AML-193 (cell line): Measurements from ENCODE around the gene ARL5C.
"Not testable (repeated sequence)": the region's sequence is repeated elsewhere in the genome, so short reads cannot be mapped to it uniquely, and the experiment has no call there.

Experiments used
- DNase-seq, 2 experiments: peaks; one replicate each; lab custom pipeline; 2025; lab: John Stamatoyannopoulos, UW

The ARL5C gene

DNA sequence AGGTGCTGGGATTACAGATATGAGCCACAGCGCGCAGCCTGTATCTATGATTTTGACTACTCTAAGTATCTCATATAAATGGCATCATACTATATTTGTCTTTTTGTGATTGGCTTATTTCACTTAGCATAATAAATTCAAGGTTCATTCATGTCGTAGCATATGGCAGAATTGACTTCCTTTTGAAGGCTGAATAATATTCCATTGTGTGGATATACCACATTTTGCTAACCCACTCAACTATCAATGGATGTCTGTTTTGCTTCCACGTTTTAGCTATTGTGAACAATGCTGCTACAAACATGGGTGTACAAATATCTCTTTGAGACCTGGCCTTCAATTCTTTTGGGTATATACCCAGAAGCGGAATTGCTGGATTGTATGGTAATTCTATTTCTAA is 24.7 kb downstream of the ARL5C start:
- no peak for DNase-seq

DNA sequence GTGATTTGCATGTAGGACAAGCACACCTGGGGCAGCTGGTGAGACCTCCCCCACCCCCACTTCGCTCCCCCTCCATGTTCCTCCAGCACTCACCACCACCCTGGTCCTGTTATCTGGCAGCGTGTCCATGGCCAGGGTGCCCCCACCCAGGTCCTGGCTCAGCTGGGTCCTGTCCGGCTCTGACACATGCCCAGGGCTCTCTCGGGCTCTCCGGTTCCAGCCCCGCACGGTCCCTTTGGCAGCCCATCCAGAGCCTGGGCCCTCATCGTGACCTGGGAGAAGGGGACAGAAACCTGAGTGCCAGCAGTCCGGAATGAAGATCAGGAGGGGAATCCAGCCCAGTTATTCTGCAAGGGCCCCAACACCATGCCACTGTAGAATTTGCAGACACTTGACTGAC is 26.4 kb downstream of the ARL5C start:
- DNase-seq: no peak

- no peak for DNase-seq
Observed at GRCh38 chr17:39139161-39139511, 26.8 kb downstream of the ARL5C start.

GRCh38 chr17:39138431-39139160 is 27.4 kb downstream of the ARL5C start:
- no peak for DNase-seq

DNA sequence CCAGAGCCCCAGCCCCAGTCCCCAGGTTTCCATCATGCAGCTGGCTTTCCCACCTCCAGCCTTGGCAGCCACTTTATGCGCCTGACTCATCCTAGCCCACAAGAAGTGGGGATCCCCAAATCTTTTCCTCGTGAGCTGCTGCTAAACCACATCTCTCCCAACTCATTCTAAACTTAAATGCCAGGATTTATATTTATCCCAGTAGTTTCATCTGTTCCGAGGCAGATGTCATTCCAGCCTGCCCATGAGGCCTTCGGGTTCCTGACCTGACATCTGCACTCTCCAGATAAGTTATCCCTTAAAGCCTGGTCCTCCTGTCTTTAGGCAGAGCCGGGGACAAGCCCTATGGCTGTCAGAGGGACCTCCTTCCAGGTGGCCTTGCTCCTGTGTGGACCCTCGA is 31.1 kb downstream of the ARL5C start:
- no peak for DNase-seq

DNA sequence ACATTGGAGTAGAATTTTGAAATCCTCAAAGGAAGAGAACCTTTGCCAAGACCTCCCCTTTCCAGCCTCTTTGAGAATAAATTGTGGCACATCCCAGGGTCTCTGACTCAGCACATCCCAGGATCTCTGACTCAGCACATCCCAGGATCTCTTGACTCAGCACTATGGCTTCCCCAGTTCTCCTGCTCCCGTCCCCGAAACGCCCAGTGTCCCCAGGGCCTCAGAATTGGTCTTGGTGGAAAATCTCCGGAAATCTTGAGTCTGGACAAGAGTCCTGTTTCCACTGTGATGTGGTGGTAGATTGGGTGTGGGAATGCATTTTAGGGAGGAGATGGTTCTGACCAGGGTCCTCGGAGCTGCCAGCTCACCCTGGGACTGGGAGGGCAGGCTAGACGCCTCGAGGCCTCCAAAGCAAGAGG is 33.8 kb downstream of the ARL5C start:
- DNase-seq: no peak

DNA sequence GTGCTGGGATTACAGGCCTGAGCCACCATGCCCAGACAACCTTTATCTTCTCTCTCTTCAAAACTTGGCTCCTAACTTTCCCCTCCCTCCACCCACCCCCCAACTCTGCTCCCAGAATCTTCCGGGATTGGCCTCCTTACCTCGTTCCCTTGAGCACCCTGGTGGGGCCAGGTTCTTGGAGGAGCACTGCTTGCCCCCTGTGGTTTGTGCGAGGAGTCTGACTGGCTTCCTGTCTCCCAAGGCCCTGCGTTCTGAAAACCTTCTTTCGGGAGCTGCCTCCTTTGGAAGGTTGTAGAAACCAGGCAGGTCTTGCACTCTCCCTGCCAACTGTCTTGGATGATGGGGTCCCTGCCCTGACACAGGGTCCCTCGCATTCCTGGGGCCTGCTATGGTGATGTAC is 34.3 kb downstream of the ARL5C start:
- no peak for DNase-seq

DNA sequence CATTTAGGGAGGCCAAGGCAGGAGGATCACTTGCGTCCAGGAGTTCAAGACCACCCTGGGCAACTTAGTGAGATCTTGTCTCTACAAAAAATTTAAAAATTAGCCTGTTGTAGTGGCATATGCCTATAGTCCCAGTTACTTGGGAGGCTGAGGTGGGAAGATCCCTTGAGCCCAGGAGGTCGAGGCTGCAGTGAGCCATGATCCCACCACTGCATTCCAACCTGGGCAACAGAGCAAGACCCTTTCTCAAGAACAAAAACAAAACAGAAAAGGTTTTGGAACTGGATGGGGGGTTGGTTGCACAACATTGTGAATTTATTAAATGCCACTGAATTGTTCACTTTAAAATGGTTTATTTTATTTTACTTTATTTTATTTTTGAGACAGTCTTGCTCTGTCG is 35.8 kb downstream of the ARL5C start:
- DNase-seq: no peak

DNA sequence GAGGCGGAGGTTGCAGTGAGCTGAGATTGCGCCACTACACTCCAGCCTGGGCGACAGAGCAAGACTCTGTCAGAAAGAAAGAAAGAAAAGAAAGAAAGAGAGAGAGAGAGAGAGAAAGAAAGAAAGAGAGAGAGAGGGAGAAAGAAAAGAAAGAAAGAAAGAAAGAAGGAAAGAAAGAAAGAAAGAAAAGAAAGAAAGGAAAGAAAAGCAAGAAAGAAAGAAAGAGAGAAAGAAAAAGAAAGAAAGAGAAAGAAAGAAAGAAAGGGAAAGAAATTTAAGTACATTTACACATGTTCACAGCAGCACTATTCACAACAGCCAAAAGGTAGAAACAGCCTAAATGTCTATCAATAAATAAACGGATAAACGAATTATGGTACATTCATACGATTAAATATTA is 36.4 kb downstream of the ARL5C start:
- not testable (repeated sequence) for DNase-seq

DNA sequence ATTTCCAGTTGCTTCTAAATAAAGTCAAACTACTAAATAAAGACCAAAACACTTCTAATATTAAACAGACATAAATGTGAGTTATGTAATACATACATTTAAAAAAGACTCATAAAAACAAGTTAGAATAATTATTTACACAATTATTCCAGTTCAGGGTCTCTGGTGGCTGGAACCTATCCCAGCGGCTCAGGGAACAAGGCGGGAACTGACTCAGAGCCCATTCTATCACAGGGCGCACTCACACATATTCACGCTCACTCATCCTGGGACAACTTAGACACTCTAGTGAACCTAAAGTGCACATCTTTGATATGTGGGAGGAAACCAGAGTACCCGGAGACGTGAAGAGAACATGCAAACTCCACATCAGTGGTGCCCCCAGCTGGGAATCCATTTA is 39.5 kb downstream of the ARL5C start:
- DNase-seq: no peak

GRCh38 chr17:39125143-39125875 is 40.7 kb downstream of the ARL5C start:
- DNase-seq: no peak

GRCh38 chr17:39123627-39124026 is 42.3 kb downstream of the ARL5C start:
- no peak for DNase-seq

DNA sequence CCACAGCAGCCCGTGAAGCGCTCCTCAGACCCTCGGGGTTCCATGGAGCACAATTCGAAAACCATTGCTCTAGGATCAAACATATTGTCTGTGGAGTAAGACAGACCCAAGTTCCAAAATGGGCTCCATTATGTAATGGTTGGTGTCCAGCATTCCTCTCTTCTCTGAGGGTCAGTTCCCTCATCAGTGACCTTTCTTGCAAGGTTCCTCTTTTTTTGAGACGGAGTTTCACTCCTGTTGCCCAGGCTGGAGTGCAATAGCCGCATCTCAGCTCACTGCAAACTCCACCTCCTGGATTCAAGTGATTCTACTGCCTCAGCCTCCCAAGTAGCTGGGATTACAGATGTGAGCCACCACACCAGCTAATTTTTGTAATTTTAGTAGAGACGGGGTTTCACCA is 43.0 kb downstream of the ARL5C start:
- no peak for DNase-seq

DNA sequence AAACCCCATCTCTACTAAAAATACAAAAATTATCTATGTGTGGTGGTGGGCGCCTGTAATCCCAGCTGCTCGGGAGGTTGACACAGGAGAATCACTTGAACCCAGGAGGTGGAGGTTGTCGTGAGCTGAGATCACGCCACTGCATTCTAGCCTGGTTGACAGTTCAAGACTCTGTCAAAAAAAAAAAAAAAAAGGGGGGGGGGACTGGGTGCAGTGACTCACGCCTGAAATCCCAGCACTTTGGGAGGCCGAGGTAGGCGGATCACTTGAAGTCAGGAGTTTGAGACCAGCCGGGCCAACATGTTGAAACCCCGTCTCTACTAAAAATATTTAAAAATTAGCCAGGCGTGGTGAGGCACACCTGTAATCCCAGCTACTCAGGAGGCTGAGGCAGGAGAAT is 44.0 kb downstream of the ARL5C start:
- DNase-seq: not testable (repeated sequence)

- no peak for DNase-seq
Observed at GRCh38 chr17:39118674-39119419, 47.1 kb downstream of the ARL5C start.

DNA sequence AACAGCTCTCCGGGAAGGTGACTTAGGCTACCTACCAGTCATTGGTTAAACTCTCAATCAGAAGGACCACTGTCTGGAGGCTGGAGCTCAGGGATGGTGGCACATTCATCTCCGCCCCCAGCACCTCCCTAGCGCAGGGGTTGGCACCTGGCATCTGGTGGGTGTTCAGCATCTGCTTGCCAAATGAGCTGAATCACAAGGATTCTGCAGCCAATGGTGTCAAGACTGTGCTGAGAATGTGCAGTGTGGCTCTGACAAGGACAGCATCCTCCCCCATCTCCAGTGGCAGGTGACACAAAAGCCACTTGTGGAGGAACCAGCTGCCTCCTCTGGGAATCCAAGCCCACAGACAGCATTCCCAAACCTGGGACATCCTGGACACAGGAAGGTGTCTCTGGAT is 49.7 kb downstream of the ARL5C start:
- no peak for DNase-seq

DNA sequence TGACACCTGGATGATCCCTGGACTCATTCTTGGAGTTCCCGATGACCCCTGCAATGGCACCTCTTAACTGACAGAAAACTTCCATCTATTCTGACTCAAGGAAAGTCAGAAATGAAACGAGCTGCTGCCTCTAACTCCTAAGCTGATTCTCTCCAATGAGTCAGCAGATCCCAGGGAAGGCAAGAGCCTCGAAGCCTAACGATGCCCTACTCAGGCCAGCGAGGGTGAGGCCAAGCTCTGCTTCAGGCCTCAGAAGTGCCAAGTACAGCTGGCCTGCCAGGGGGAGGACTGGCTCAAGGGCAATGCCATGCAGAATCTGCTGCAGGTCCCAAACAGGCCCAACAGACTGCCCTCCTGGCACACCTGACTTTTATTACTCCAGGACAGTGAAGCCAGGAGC is 50.8 kb downstream of the ARL5C start:
- no peak for DNase-seq

DNA sequence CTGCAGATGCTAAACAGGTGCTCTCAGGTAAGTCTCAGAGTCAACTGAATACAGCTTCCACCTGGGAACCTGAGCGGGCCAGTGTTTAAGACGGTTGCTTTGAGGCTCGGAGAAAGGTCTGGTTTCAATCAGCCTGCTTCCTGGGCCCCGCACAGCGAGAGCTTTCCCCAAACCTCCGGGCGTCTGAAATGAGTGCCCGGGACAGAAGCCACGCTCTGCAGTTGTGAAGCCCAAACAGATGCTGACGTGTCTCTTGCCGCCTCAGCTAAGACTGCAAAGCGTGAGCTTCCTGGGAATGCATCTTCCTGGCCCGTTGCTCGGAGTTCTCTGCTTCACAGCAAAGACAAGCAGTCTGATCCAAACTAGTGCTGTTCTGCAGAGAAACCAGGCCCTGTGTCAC is 51.2 kb downstream of the ARL5C start:
- no peak for DNase-seq

- no peak for DNase-seq
Observed at GRCh38 chr17:39113871-39114270, 52.1 kb downstream of the ARL5C start.

GRCh38 chr17:39110435-39111136 is 55.4 kb downstream of the ARL5C start:
- DNase-seq: no peak

GRCh38 chr17:39108461-39109375 is 57.2 kb downstream of the ARL5C start:
- no peak for DNase-seq
